ENCODE data around the gene CDH15. TPM values are rescaled to one million over a fixed set of nuclear protein-coding genes. Genes with fewer than 3 reads are reported as not detected.
"Not testable (repeated sequence)": the region's sequence is repeated elsewhere in the genome, so short reads cannot be mapped to it uniquely, and the experiment has no call there.

Gene CDH15
- total RNA-seq, 3 donors from 2014 or later: not detected

DNA sequence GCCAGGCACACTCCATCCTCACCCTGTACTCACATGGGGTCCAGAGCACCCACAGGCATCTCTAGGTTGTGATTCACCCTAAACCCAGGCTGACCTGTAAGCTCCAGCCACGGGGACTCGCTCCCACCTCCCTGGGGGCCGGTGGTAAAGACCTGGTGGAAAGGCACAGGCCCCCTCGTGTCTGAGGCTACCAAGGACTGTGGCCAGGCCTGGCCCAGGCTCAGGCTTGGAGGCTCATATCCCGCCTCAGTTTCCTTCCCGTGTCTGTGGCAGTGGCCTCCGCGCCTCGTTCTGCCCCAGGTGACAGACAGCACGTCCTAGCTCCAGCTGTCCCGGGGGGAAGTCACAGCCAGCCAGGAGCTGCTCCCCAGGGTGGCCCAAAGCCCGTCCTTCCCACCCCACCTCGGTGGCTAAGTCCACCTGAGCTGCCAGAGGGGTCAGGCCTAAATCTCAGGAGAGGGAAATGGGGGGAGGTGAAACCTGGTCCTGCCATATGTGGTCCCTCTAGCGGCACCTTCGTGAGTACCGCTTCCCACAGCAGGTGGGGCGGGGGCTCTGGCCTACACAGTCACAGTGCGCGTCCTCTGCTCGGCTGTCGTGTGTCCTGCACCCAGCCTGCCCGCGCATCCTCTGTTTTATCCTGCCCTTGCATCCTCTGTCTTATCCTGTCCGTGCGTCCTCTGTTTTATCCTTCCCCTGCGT lies 12.6 kb downstream of the CDH15 start:
- Histone ChIP-seq H3K9me3 (no peaks in the 10 kb centered on the region), H3K27me3 (peaks cover 3 to 9% of the 10 kb centered on the region in 2 donors), H3K4me3 (no peak overlapping the region), H3K27ac (no peak overlapping the region), H3K4me1 (no peaks in the 10 kb centered on the region), H3K36me3 (no peaks in the 10 kb centered on the region)
- intact Hi-C loops (cut with DNase I; ENCODE audit: low total_unique reads): no loop called here
- no peak for DNase-seq (ENCODE audit: low spot score in 2 of 2)
- TF ChIP-seq POLR2A (IDR thresholded peaks at IDR 0.05) (no peak), POLR2AphosphoS5 (IDR thresholded peaks at IDR 0.05) (no peak)
- TF ChIP-seq, protein P1, sequence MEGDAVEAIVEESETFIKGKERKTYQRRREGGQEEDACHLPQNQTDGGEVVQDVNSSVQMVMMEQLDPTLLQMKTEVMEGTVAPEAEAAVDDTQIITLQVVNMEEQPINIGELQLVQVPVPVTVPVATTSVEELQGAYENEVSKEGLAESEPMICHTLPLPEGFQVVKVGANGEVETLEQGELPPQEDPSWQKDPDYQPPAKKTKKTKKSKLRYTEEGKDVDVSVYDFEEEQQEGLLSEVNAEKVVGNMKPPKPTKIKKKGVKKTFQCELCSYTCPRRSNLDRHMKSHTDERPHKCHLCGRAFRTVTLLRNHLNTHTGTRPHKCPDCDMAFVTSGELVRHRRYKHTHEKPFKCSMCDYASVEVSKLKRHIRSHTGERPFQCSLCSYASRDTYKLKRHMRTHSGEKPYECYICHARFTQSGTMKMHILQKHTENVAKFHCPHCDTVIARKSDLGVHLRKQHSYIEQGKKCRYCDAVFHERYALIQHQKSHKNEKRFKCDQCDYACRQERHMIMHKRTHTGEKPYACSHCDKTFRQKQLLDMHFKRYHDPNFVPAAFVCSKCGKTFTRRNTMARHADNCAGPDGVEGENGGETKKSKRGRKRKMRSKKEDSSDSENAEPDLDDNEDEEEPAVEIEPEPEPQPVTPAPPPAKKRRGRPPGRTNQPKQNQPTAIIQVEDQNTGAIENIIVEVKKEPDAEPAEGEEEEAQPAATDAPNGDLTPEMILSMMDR (IDR thresholded peaks at IDR 0.05): no peak

DNA sequence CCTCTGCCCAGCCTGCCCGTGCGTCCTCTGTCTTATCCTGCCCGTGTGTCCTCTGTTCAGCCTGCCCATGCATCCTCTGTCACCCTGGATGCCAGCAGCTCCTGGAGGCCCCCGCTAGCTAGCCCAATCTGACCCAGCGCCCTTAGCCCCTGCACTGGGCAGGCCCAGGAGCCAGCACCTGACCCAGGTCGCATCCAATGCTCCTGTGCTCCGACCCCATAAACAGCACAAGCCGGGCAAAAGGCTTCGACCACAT lies 13.1 kb downstream of the CDH15 start:
- intact Hi-C loops (cut with DNase I; ENCODE audit: low total_unique reads): no loop called here
- Histone ChIP-seq H3K27me3 (peaks cover 3 to 6% of the 10 kb centered on the region in 2 donors), H3K4me1 (no peaks in the 10 kb centered on the region), H3K9me3 (no peaks in the 10 kb centered on the region), H3K4me3 (no peak overlapping the region), H3K27ac (no peak overlapping the region), H3K36me3 (no peaks in the 10 kb centered on the region)
- TF ChIP-seq, protein P1 (IDR thresholded peaks at IDR 0.05): no peak
- TF ChIP-seq POLR2A (IDR thresholded peaks at IDR 0.05) (no peak), POLR2AphosphoS5 (IDR thresholded peaks at IDR 0.05) (no peak)
- no peak for DNase-seq (ENCODE audit: low spot score in 2 of 2)

DNA sequence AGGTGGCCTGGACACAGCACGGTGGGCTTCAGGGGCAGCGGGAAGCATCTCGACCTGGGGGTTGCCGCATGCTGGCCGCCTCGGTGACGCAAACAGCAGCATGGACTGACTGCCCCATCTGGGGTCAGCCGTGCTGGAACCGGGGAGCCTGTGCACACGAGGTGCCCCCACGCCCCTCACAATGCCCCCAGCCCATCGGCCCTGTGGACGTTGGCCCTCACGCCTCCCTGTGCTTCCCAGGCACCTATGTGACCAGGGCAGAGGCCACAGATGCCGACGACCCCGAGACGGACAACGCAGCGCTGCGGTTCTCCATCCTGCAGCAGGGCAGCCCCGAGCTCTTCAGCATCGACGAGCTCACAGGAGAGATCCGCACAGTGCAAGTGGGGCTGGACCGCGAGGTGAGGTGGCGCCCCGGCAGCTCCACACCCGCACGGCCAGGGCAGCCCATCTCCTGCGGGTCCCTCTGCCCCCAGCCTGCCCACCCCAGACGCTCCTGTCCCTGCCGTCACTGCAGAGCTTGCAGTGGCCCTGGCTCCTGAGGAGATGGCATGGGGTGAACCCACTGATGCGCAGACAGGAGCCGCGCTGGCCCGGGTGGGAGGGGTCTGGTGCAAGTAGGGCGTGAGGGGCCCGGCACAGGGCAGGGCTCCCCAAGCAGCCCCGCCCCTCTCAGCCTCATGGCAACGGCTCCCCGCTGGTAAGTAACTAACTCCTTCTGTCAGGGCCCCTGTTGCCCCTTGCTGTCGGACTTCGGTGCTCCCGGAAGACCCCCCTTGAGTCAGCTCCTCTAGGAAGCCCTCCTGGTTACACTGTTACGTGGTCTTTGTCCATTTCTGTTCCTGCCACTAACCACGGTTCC lies 13.6 kb downstream of the CDH15 start:
- TF ChIP-seq POLR2A (IDR thresholded peaks at IDR 0.05): no peak
- TF ChIP-seq, protein P1 (IDR thresholded peaks at IDR 0.05): no peak
- no peak for TF ChIP-seq POLR2AphosphoS5 (IDR thresholded peaks at IDR 0.05)
- Histone ChIP-seq H3K27me3 (peaks cover 2 to 3% of the 10 kb centered on the region in 2 donors), H3K4me3 (no peak overlapping the region), H3K9me3 (no peaks in the 10 kb centered on the region), H3K36me3 (no peaks in the 10 kb centered on the region), H3K27ac (no peak overlapping the region), H3K4me1 (no peaks in the 10 kb centered on the region)
- no peak for DNase-seq (ENCODE audit: low spot score in 2 of 2)
- intact Hi-C loops (cut with DNase I; ENCODE audit: low total_unique reads): no loop called here

DNA sequence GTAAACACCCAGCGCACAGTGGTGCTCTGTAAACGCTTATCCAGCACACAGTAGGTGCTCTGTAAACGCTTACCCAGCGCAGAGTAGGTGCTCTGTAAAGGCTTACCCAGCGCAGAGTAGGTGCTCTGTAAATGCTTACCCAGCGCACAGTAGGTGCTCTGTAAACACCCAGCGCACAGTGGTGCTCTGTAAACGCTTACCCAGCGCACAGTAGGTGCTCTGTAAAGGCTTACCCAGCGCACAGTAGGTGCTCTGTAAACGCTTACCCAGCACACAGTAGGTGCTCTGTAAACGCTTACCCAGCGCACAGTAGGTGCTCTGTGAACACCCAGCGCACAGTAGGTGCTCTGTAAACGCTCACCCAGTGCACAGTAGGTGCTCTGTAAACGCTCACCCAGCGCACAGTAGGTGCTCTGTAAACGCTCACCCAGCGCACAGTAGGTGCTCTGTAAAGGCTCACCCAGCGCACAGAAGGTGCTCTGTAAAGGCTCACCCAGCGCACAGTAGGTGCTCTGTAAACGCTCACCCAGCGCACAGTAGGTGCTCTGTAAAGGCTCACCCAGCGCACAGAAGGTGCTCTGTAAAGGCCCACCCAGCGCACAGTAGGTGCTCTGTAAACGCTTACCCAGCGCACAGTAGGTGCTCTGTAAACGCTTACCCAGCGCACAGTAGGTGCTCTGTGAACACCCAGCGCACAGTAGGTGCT lies 14.5 kb downstream of the CDH15 start:
- H3K36me3 ChIP-seq; H3K27me3 ChIP-seq; intact Hi-C loops (cut with DNase I; ENCODE audit: low total_unique reads); H3K4me1 ChIP-seq; H3K9me3 ChIP-seq; H3K4me3 ChIP-seq; H3K27ac ChIP-seq; DNase-seq (ENCODE audit: low spot score in 2 of 2): not testable (repeated sequence)

DNA sequence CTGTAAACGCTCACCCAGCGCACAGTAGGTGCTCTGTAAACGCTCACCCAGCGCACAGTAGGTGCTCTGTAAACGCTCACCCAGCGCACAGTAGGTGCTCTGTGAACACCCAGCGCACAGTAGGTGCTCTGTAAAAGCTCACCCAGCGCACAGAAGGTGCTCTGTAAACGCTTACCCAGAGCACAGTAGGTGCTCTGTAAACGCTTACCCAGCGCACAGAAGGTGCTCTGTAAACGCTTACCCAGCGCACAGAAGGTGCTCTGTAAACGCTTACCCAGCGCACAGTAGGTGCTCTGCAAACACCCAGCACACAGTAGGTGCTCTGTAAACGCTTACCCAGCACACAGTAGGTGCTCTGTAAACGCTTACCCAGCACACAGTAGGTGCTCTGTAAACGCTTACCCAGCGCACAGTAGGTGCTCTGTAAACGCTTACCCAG lies 15.1 kb downstream of the CDH15 start:
- intact Hi-C loops (cut with DNase I; ENCODE audit: low total_unique reads): not testable (repeated sequence)

More for the DNA sequence above, 15.1 kb downstream of the CDH15 start:
- H3K4me1 ChIP-seq; H3K36me3 ChIP-seq; H3K4me3 ChIP-seq; H3K27ac ChIP-seq; H3K9me3 ChIP-seq; DNase-seq (ENCODE audit: low spot score in 2 of 2); H3K27me3 ChIP-seq: not testable (repeated sequence)
